Endodermal cell (in vitro differentiated cells): Measurements from ENCODE around the gene MALSU1. TPM values are rescaled to one million over a fixed set of nuclear protein-coding genes. Genes with fewer than 3 reads are reported as not detected.

Experiments used
- DNase-seq: peaks from one replicate; pipeline ENCODE4 v3.0.0-alpha.2; 2017
- H3K27ac ChIP-seq: 2 replicates; pipeline ENCODE4 v1.5.1; 2013; ENCODE audit warnings: mild to moderate bottlenecking, low read depth, low read length, moderate library complexity
- H3K27me3 ChIP-seq: 2 replicates; pipeline ENCODE4 v1.6.1; 2013; ENCODE audit warnings: mild to moderate bottlenecking, low read length, moderate library complexity; ENCODE audit not compliant: insufficient read depth, control insufficient read depth, poor library complexity, severe bottlenecking
- H3K36me3 ChIP-seq: 2 replicates; pipeline ENCODE4 v1.7.0; 2013; ENCODE audit warnings: mild to moderate bottlenecking, low read length, moderate library complexity; ENCODE audit not compliant: control insufficient read depth, insufficient read depth
- H3K4me1 ChIP-seq: one replicate; pipeline ENCODE4 v1.7.0; 2013; ENCODE audit warnings: low read length; ENCODE audit not compliant: control insufficient read depth, insufficient read depth
- H3K4me3 ChIP-seq: 2 replicates; pipeline ENCODE4 v1.5.1; 2013; ENCODE audit warnings: mild to moderate bottlenecking, low read length, moderate library complexity
- H3K9ac ChIP-seq: 2 replicates; pipeline ENCODE4 v1.6.1; 2013; ENCODE audit warnings: mild to moderate bottlenecking, low read length, moderate library complexity; ENCODE audit not compliant: poor library complexity, severe bottlenecking; ENCODE audit errors: extremely low read depth
- H3K9me3 ChIP-seq: 2 replicates; pipeline ENCODE4 v1.6.1; 2013; ENCODE audit warnings: mild to moderate bottlenecking, low read length, moderate library complexity; ENCODE audit not compliant: control insufficient read depth
- H3K27ac Mint-ChIP-seq: 2 replicates; pipeline ENCODE4 v1.8.0; 2020; ENCODE audit warnings: mixed read lengths
- H3K27me3 Mint-ChIP-seq: 2 replicates; pipeline ENCODE4 v1.8.0; 2021; ENCODE audit warnings: mild to moderate bottlenecking, mixed read lengths; ENCODE audit not compliant: insufficient read depth
- H3K36me3 Mint-ChIP-seq: 2 replicates; pipeline ENCODE4 v1.8.0; 2020; ENCODE audit warnings: low read depth, mixed read lengths
- H3K4me1 Mint-ChIP-seq: 2 replicates; pipeline ENCODE4 v1.8.0; 2020; ENCODE audit warnings: mixed read lengths
- H3K4me3 Mint-ChIP-seq: 2 replicates; pipeline ENCODE4 v1.8.0; 2020; ENCODE audit warnings: mild to moderate bottlenecking, moderate library complexity, mixed read lengths
- H3K9me3 Mint-ChIP-seq: 2 replicates; pipeline ENCODE4 v1.8.0; 2020; ENCODE audit warnings: mild to moderate bottlenecking, mixed read lengths
- CTCF ChIP-seq: fragments of 200-600 bp; sonication (generic); conservative IDR thresholded peaks from 2 replicates; pipeline ENCODE4 v1.5.0; 2021; ENCODE audit warnings: antibody characterized with exemption, mild to moderate bottlenecking
- WGBS, 2 experiments: methylation state at CpG; one replicate each; pipeline versions ENCODE4 v1.1.5 to v1.1.7; 2013; ENCODE audit warnings: missing lambda C conversion rate in 2 of 2, mixed read lengths in 1 of 2; ENCODE audit not compliant: insufficient coverage in 1 of 2, insufficient read length in 1 of 2; 5-methylcytosine and 5-hydroxymethylcytosine counted together
- total RNA-seq, 2 donors: library from RNA; stranded (reverse); fragmentation: NEBNext Ultra II Directional in 1 of 2; extraction: Animal tissue kit (Norgen Biotek cat#: 25700) in 1 of 2; gene quantifications; 2 replicates in 1 of 2; 3 replicates in 1 of 2; pipeline ENCODE4 v1.2.1, GENCODE V29; 2021

The MALSU1 gene
- total RNA-seq, 2 donors from 2014 or later, result 73.5 to 87.4 TPM

DNA sequence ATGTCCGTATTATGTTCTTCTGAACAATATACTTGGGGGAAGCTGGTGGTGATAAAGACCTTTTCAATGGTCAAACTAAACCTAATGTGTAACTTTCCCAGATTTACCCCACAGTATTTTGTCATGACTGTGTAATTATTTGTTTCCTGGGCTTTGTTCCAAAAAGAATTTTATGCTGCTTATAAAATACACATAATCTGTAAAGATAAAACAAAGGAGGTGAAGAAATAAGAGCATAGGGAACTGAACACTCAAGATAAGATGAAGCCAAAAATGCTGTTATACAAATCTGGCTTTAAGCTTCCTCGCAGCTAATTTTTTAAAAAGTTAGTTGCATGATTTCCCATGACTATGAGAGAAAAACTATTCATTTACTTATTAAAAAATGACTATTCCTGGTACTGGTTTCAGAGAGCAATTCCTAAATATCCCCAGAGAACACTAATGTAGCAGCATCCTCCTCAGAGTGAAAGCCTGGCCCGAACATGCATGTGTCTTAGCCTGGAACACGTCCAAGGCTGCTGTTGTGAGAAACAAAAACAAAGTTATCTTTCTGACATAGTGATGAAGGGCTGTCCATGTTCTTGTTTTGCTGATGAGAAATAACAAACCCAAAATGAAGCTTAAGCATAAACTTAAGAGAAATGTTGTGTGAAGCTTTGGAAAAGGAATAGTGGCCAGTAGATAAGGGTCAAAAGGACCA lies 33.9 kb downstream of the MALSU1 start:
- H3K4me1 ChIP-seq, result no peaks in the 10 kb centered on the region
- H3K4me3 Mint-ChIP-seq, result no peak overlapping the region
- peaks cover 82% of the 10 kb centered on the region for H3K36me3 Mint-ChIP-seq
- H3K27ac Mint-ChIP-seq, result no peak overlapping the region
- no peak overlapping the region for H3K27ac ChIP-seq
- 91 to 94% methylated on average over 2 to 3 of the region's 4 CpGs for WGBS, 2 experiments
- H3K4me3 ChIP-seq, result no peak overlapping the region
- no peak overlapping the region for H3K9ac ChIP-seq
- TF ChIP-seq CTCF, result no peak
- H3K9me3 ChIP-seq, result peaks cover 10% of the 10 kb centered on the region
- H3K9me3 Mint-ChIP-seq, result peaks cover 3% of the 10 kb centered on the region
- no peaks in the 10 kb centered on the region for H3K27me3 Mint-ChIP-seq
- DNase-seq, result no peak
- peaks cover 3% of the 10 kb centered on the region for H3K4me1 Mint-ChIP-seq
- no peaks in the 10 kb centered on the region for H3K27me3 ChIP-seq
- peaks cover 83% of the 10 kb centered on the region for H3K36me3 ChIP-seq

GRCh38 chr7:23333671-23334246 lies 34.6 kb downstream of the MALSU1 start:
- peaks cover 83% of the 10 kb centered on the region for H3K36me3 ChIP-seq
- no peak overlapping the region for H3K27ac ChIP-seq
- H3K27ac Mint-ChIP-seq, result no peak overlapping the region
- H3K4me3 Mint-ChIP-seq, result no peak overlapping the region
- no peaks in the 10 kb centered on the region for H3K27me3 Mint-ChIP-seq
- H3K4me1 Mint-ChIP-seq, result peaks cover 3% of the 10 kb centered on the region
- no peaks in the 10 kb centered on the region for H3K9me3 Mint-ChIP-seq
- WGBS, 2 experiments, result 88 to 94% methylated on average over 8 to 9 of the region's 9 CpGs
- no peak overlapping the region for H3K9ac ChIP-seq
- no peak for DNase-seq
- H3K9me3 ChIP-seq, result peaks cover 17% of the 10 kb centered on the region
- H3K27me3 ChIP-seq, result no peaks in the 10 kb centered on the region
- H3K36me3 Mint-ChIP-seq, result peaks cover 82% of the 10 kb centered on the region
- no peak for TF ChIP-seq CTCF
- no peak overlapping the region for H3K4me3 ChIP-seq
- H3K4me1 ChIP-seq, result no peaks in the 10 kb centered on the region

DNA sequence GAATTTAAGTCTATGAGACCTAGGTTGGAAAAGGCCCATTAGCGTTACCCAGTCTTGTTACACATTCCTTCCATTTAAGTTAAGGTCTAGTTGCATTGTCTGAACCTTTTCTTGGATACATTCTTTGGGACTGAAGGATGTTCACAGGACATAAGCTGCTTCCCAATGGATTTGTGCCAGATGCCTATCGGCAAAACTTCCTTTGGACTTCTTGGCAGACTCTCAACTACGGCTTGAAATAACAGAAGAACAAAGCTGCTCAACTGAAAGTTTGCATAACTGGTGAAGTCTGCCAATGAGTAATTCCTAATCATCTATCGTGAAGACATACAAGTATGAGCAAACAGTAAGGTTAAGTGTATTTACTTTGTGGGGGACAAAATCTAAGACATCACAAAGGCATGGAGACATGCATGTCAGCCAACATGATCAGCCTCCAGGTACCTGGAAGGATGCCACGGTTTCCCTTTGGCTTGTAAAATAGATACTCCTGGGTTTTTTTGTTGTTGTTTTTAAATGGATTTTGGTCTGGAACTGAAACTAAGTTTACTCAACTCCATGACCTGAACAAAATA lies 35.4 kb downstream of the MALSU1 start:
- Mint-ChIP-seq H3K27me3 (no peaks in the 10 kb centered on the region), H3K27ac (no peak overlapping the region), H3K4me3 (no peak overlapping the region), H3K36me3 (peaks cover 84% of the 10 kb centered on the region), H3K9me3 (no peaks in the 10 kb centered on the region), H3K4me1 (peaks cover 3% of the 10 kb centered on the region)
- H3K27ac ChIP-seq, result no peak overlapping the region
- H3K9ac ChIP-seq, result no peak overlapping the region
- no peaks in the 10 kb centered on the region for H3K4me1 ChIP-seq
- H3K9me3 ChIP-seq, result peaks cover 20% of the 10 kb centered on the region
- DNase-seq, result no peak
- H3K36me3 ChIP-seq, result peaks cover 85% of the 10 kb centered on the region
- WGBS, 2 experiments, result 96 to 97% methylated on average over 4 to 5 of the region's 5 CpGs
- H3K4me3 ChIP-seq, result no peak overlapping the region
- no peaks in the 10 kb centered on the region for H3K27me3 ChIP-seq
- TF ChIP-seq CTCF, result no peak
